Endothelial cell (in vitro differentiated cells): ENCODE measurements around the gene GBF1. TPM values are rescaled to one million over a fixed set of nuclear protein-coding genes. Genes with fewer than 3 reads are reported as not detected.

Source experiments
- DNase-seq: peaks from one replicate; pipeline ENCODE4 v3.0.0; 2021; ENCODE audit warnings: low spot score
- H3K27ac Mint-ChIP-seq: one replicate; pipeline ENCODE4 v1.8.0; 2021; ENCODE audit warnings: mixed read lengths, inconsistent platforms; ENCODE audit not compliant: unreplicated experiment
- H3K27me3 Mint-ChIP-seq: one replicate; pipeline ENCODE4 v1.8.0; 2021; ENCODE audit warnings: mild to moderate bottlenecking, moderate library complexity, mixed read lengths, inconsistent platforms; ENCODE audit not compliant: unreplicated experiment
- H3K36me3 Mint-ChIP-seq: one replicate; pipeline ENCODE4 v1.8.0; 2021; ENCODE audit warnings: mild to moderate bottlenecking, low read depth, mixed read lengths, inconsistent platforms; ENCODE audit not compliant: unreplicated experiment
- H3K4me1 Mint-ChIP-seq: one replicate; pipeline ENCODE4 v1.8.0; 2021; ENCODE audit warnings: mild to moderate bottlenecking, mixed read lengths, inconsistent platforms; ENCODE audit not compliant: unreplicated experiment
- H3K4me3 Mint-ChIP-seq: one replicate; pipeline ENCODE4 v1.8.0; 2021; ENCODE audit warnings: mild to moderate bottlenecking, mixed read lengths, inconsistent platforms; ENCODE audit not compliant: unreplicated experiment
- H3K9me3 Mint-ChIP-seq: one replicate; pipeline ENCODE4 v1.8.0; 2021; ENCODE audit warnings: mixed read lengths, inconsistent platforms; ENCODE audit not compliant: unreplicated experiment
- total RNA-seq: library from RNA; stranded (reverse); fragmentation: NEBNext Ultra II Directional; extraction: Animal tissue kit (Norgen Biotek cat#: 25700); gene quantifications from one replicate; pipeline ENCODE4 v1.2.1, GENCODE V29; 2021; ENCODE audit not compliant: unreplicated experiment
- TF ChIP-seq, protein P1 (sequence below): fragments of 200-600 bp; sonication (generic); IDR thresholded peaks from one replicate; pipeline ENCODE4 v1.5.0; 2021; ENCODE audit warnings: antibody characterized with exemption; ENCODE audit not compliant: unreplicated experiment

GBF1 gene
- total RNA-seq, 1 donor from 2014 or later = 45.1 TPM

DNA sequence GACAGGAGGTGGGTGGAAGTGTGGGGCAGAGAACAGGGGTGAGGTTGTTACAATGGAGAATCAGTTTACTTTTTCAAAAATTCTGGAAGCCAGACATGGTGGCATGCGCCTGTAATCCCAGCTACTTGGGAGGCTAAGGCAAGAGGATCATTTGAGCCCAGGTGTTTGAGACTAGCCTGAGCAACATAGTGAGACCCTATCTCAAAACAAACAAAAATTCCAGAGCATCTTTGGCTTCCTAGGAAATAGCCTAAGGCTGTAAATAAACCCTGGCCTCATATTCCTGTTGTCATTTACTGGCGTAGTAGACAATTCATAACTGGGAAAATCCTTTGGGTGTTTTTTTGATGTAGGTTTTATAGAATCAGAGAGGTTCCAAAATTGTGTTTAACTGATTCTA, 44.0 kb downstream of the GBF1 start:
- Mint-ChIP-seq H3K4me1 (peaks cover 16% of the 10 kb centered on the region), H3K27me3 (peaks cover 2% of the 10 kb centered on the region), H3K9me3 (no peaks in the 10 kb centered on the region), H3K36me3 (no peaks in the 10 kb centered on the region), H3K4me3 (no peak overlapping the region), H3K27ac (no peak overlapping the region)
- no peak for DNase-seq
- TF ChIP-seq, protein P1, sequence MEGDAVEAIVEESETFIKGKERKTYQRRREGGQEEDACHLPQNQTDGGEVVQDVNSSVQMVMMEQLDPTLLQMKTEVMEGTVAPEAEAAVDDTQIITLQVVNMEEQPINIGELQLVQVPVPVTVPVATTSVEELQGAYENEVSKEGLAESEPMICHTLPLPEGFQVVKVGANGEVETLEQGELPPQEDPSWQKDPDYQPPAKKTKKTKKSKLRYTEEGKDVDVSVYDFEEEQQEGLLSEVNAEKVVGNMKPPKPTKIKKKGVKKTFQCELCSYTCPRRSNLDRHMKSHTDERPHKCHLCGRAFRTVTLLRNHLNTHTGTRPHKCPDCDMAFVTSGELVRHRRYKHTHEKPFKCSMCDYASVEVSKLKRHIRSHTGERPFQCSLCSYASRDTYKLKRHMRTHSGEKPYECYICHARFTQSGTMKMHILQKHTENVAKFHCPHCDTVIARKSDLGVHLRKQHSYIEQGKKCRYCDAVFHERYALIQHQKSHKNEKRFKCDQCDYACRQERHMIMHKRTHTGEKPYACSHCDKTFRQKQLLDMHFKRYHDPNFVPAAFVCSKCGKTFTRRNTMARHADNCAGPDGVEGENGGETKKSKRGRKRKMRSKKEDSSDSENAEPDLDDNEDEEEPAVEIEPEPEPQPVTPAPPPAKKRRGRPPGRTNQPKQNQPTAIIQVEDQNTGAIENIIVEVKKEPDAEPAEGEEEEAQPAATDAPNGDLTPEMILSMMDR = no peak

DNA sequence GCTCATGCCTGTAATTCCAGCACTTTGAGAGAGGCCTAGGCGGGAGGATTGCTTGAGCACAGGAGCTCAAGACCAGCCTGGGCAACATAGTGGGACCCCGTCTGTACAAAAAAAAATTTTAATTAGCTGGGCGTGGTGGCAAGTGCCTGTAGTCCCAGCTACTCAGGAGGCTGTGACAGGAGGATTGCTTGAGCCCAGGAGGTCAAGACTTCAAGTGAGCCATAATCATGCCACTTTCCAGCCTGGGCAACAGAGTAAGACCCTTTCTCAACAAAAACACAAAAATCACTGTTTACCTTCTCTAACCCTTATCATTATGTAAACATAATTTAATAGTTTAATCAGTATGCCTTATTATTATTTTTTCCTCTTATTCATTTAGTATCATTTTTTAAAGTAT, 44.5 kb downstream of the GBF1 start:
- Mint-ChIP-seq H3K9me3 (no peaks in the 10 kb centered on the region), H3K4me3 (no peak overlapping the region), H3K27me3 (peaks cover 2% of the 10 kb centered on the region), H3K4me1 (peaks cover 14% of the 10 kb centered on the region), H3K36me3 (no peaks in the 10 kb centered on the region), H3K27ac (no peak overlapping the region)
- TF ChIP-seq, protein P1 = no peak
- no peak for DNase-seq

- no peak overlapping the region for H3K4me3 Mint-ChIP-seq
- no peak for DNase-seq
- no peaks in the 10 kb centered on the region for H3K9me3 Mint-ChIP-seq
- H3K36me3 Mint-ChIP-seq = no peaks in the 10 kb centered on the region
- H3K4me1 Mint-ChIP-seq = peaks cover 8% of the 10 kb centered on the region
- TF ChIP-seq, protein P1 = no peak
- H3K27ac Mint-ChIP-seq = no peak overlapping the region
- H3K27me3 Mint-ChIP-seq = peaks cover 2% of the 10 kb centered on the region
These were observed 46.0 kb downstream of the GBF1 start for GRCh38 chr10:102291221-102291905.

DNA sequence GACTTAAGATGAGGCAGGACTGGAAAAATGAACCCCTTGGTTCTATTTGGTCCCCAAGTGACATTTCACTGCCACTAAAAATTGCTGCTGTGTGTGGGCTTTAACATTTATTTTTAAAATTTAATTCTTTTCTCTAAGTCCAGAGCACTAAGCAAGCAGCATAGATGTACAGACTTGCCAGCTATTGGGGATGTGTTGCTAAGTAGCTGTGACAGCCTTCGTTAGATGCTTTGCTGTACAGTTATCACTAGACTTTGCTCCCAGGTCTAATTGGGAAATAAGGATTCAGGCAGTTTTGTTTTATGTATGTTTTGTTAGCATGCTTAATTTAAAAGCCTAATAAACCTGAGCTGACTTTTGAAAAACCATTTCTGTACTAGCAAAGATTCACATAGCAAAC, 51.8 kb downstream of the GBF1 start:
- H3K36me3 Mint-ChIP-seq = peaks cover 12% of the 10 kb centered on the region
- H3K4me1 Mint-ChIP-seq = peaks cover 4% of the 10 kb centered on the region
- H3K4me3 Mint-ChIP-seq = no peak overlapping the region
- H3K27ac Mint-ChIP-seq = no peak overlapping the region
- no peak for DNase-seq
- TF ChIP-seq, protein P1 = no peak
- no peaks in the 10 kb centered on the region for H3K9me3 Mint-ChIP-seq
- H3K27me3 Mint-ChIP-seq = peaks cover 2% of the 10 kb centered on the region

GRCh38 chr10:102298899-102299298, 53.6 kb downstream of the GBF1 start:
- H3K4me3 Mint-ChIP-seq = no peak overlapping the region
- no peak for DNase-seq
- H3K27ac Mint-ChIP-seq = no peak overlapping the region
- peaks cover 4% of the 10 kb centered on the region for H3K4me1 Mint-ChIP-seq
- TF ChIP-seq, protein P1 = no peak
- no peaks in the 10 kb centered on the region for H3K9me3 Mint-ChIP-seq
- peaks cover 13% of the 10 kb centered on the region for H3K36me3 Mint-ChIP-seq
- no peaks in the 10 kb centered on the region for H3K27me3 Mint-ChIP-seq
